GM19372 (cell line): ENCODE data around the gene APC2.
"Not testable (repeated sequence)": the region's sequence is repeated elsewhere in the genome, so short reads cannot be mapped to it uniquely, and the experiment has no call there.

Experiments
- ATAC-seq: cut with Tn5 transposase; IDR thresholded peaks from one replicate; pipeline ENCODE4 v1.9.1; 2021; ENCODE audit warnings: mild to moderate bottlenecking, low read depth, moderate library complexity; ENCODE audit not compliant: unreplicated experiment

Gene APC2

GRCh38 chr19:1412323-1412923 lies 37.5 kb upstream of the APC2 start:
- no peak for ATAC-seq

- no peak for ATAC-seq
Observed at GRCh38 chr19:1412995-1413800, 36.7 kb upstream of the APC2 start.

- no peak for ATAC-seq
Observed at GRCh38 chr19:1416014-1416841, 33.7 kb upstream of the APC2 start.

- no peak for ATAC-seq
Observed at GRCh38 chr19:1417145-1417544, 32.8 kb upstream of the APC2 start.

- no peak for ATAC-seq
Observed at GRCh38 chr19:1417681-1418495, 32.0 kb upstream of the APC2 start.

- ATAC-seq = no peak
Observed at GRCh38 chr19:1418496-1418775, 31.5 kb upstream of the APC2 start.

GRCh38 chr19:1418951-1419738 lies 30.8 kb upstream of the APC2 start:
- ATAC-seq = no peak

- not testable (repeated sequence) for ATAC-seq
Observed at GRCh38 chr19:1420085-1420484, 29.8 kb upstream of the APC2 start.

GRCh38 chr19:1420590-1420989 lies 29.3 kb upstream of the APC2 start:
- no peak for ATAC-seq

- no peak for ATAC-seq
Observed at GRCh38 chr19:1421218-1421957, 28.5 kb upstream of the APC2 start.

GRCh38 chr19:1421958-1422305 lies 28.0 kb upstream of the APC2 start:
- no peak for ATAC-seq

- no peak for ATAC-seq
Observed at GRCh38 chr19:1422360-1422759, 27.6 kb upstream of the APC2 start.

- no peak for ATAC-seq
Observed at GRCh38 chr19:1422943-1423342, 27.0 kb upstream of the APC2 start.

- no peak for ATAC-seq
Observed at GRCh38 chr19:1423436-1424191, 26.3 kb upstream of the APC2 start.

GRCh38 chr19:1424192-1424955 lies 25.5 kb upstream of the APC2 start:
- ATAC-seq = no peak

GRCh38 chr19:1425102-1425837 lies 24.7 kb upstream of the APC2 start:
- ATAC-seq = no peak

- ATAC-seq = no peak
Observed at GRCh38 chr19:1425902-1426301, 24.0 kb upstream of the APC2 start.
